H54 (cell line): Measurements from ENCODE around the gene GALNT9.
"Not testable (repeated sequence)": the region's sequence is repeated elsewhere in the genome, so short reads cannot be mapped to it uniquely, and the experiment has no call there.

ENCODE experiments used
- DNase-seq: peaks from one replicate; pipeline ENCODE4 v3.0.0; 2011; ENCODE audit warnings: low spot score, mixed read lengths; ENCODE audit not compliant: insufficient read length
- FAIRE-seq: peaks from 3 replicates; lab custom pipeline; 2011; peaks lifted over from hg19 to GRCh38; lab: Jason Lieb, UNC
- POLR2A ChIP-seq: IDR thresholded peaks from 2 replicates; pipeline ENCODE4 v1.6.1; 2011; ENCODE audit warnings: low read depth, mild to moderate bottlenecking, low read length

The GALNT9 gene

DNA sequence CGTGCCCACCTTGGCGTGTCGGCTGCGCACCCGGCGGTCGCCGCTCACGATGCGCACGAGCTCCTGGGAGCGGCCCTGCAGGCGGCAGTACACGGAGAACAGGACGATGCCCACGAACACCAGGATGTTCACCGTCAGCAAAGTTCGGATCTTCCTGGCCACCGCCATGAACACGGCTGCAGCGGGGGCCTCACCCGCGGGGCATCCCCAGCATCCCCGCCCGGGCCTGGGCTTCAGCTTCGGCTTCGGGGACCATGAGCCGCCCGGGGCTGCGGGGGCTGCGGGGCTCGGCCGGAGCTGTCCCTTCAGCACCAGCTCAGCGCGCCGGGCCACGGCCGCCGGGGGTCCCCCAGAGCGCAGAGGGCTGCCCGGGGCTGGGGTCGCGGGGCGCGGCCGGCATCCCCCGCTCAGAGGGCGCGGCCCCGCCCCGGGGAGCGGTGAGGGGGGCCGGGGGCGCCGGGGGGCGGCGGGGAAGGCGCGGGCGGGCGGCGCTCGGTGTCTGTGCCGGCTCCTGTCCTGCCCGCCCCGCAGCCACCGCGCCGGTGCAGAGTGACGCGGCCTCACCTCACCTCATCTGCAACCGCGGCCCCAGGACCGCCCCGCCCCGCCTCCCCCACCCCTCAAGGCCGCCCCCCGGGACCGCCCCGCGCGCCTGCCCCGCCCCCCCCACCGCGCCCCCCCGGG, at the start of gene GALNT9:
GALNT9 (minus strand) TSS at position 554 of the 684 bp plus-strand sequence; CDS start at position 168, 386 bp downstream.
- DNase-seq: no peak
- no peak for TF ChIP-seq POLR2A
- no peak for FAIRE-seq

DNA sequence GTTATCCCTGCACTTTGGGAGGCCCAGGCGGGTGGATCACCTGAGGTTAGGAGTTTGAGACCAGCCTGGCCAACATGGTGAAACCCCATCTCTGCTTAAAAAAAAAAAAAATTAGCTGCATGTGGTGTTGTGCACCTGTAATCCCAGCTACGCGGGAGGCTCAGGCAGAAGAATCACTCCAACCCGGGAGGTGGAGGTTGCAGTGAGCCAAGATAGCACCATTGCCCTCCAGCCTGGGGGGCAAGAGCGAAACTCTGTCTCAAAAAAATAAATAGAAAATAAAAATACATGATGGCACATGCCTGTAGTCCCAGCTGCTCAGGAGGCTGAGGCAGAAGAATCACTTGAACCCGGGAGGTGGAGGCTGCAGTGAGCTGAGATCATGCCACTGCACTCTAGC, 49.7 kb upstream of the GALNT9 start:
- not testable (repeated sequence) for FAIRE-seq, DNase-seq

DNA sequence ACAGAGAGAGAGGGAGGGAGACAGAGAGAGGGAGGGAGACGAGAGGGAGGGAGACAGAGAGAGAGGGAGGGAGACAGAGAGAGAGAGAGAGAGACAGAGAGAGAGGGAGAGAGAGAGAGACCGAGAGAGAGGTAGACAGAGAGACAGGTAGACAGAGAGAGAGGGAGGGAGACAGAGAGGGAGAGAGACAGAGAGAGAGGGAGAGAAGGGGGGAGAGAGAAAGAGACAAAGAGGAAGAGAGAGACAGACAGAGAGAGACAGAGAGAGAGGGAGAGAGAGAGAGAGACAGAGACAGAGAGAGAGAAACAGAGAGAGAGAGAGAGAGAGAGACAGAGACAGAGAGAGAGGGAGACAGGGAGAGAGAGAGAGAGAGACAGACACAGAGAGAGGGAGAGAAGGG, 47.8 kb upstream of the GALNT9 start:
- no peak for TF ChIP-seq POLR2A
- DNase-seq (no peak), FAIRE-seq (no peak)

DNA sequence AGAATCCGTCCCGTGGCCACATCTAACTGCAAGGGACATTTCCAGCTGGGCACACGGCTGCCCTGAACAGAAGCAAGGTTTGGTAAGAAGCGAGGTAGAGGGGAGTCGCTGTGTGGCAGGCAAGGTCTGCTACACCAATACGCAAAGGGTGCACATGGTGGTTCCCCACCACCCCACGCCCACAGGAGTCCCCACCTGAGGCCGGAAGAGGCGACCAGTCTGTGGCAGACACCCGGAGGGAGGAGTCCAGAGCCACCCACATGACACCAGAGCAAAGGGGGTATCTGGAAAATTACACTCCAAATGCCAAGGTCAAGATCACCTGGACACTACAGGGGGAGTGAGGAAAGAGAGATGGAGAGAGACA, 47.1 kb upstream of the GALNT9 start:
- FAIRE-seq: no peak
- TF ChIP-seq POLR2A: no peak
- DNase-seq: no peak

- FAIRE-seq: no peak
- DNase-seq: no peak
- TF ChIP-seq POLR2A: no peak
These were observed 46.5 kb upstream of the GALNT9 start for GRCh38 chr12:132375747-132376463.

GRCh38 chr12:132374612-132375445, 45.4 kb upstream of the GALNT9 start:
- FAIRE-seq (no peak), DNase-seq (no peak)
- TF ChIP-seq POLR2A: no peak

DNA sequence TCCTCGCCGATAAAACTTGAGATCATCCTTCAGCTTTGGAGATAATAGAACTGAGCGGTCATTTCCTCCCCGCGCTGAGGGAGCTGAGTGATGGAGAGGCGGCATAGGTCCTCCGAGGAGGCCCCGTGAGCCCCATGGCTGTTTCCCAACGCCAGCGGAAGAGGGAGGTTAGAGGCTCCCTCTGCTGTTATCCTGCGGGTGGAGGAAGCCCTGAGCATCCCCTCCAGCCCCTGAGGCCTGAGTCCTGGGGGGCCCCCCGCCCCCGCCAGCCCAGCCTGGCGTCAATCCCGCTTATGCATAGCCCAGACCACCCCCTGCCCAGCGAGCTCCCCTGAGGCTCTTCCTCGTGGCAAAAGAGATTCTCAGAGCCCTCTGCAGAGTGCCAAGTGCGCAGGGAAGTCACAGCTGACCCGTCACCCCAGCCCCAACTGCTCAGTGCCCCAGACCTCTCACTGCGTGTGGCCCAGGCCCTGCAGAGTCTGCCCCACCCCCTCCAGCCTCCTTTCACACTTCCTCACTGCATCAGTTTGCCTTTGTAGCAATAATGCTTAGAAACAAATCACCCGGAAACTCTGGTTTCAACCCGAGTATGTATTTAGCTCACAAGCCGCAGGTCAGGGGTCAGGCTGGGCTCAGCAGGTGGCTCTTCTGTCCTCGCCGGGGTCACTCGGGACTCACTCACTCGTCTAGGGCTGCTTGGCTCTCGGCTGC, 44.7 kb upstream of the GALNT9 start:
- no peak for FAIRE-seq
- no peak for DNase-seq
- TF ChIP-seq POLR2A: no peak

DNA sequence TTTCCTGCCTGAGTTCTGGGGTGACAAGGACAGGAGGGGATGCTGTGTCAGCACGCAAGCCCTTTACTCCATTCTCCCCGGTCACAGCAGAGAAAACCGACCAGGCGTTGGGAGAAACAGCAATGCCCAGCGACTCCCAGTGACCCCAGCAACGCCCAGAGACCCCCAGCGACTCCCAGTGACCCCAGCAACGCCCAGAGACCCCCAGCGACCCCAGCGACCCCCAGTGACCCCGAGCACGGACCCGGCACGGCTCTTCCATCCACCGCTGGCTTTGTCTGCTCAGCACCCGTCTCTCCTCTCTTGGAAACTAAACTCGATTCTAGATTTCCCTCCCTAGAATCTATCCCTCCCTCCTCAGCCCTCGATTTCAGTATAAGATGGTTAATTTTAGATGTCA, 38.5 kb upstream of the GALNT9 start:
- FAIRE-seq (no peak), DNase-seq (no peak)
- TF ChIP-seq POLR2A: no peak

GRCh38 chr12:132367071-132367851, 37.9 kb upstream of the GALNT9 start:
- TF ChIP-seq POLR2A: no peak
- DNase-seq (no peak), FAIRE-seq (no peak)

- TF ChIP-seq POLR2A: no peak
- DNase-seq (no peak), FAIRE-seq (no peak)
These were observed 37.0 kb upstream of the GALNT9 start for GRCh38 chr12:132366341-132366861.

GRCh38 chr12:132365226-132365625, 35.8 kb upstream of the GALNT9 start:
- no peak for TF ChIP-seq POLR2A
- no peak for FAIRE-seq

GRCh38 chr12:132364348-132364902, 35.0 kb upstream of the GALNT9 start:
- no peak for DNase-seq
- FAIRE-seq: no peak
- TF ChIP-seq POLR2A: no peak

More at GRCh38 chr12:132365226-132365625, 35.8 kb upstream of the GALNT9 start:
- no peak for DNase-seq
